RWPE2 (cell line): ENCODE data around the gene SLC2A8.

Experiments used
- ATAC-seq: fragments of 200-7000 bp; cut with Tn5 transposase; 3 replicates; pipeline ENCODE4 v1.9.1; 2021; ENCODE audit warnings: low read depth
- DNase-seq: peaks from one replicate; pipeline ENCODE4 v3.0.0-alpha.2; 2020; ENCODE audit warnings: low spot score
- H3K27ac ChIP-seq: fragments of 450-650 bp; 2 replicates; pipeline ENCODE4 v1.5.1; 2017; ENCODE audit warnings: mild to moderate bottlenecking; ENCODE audit not compliant: poor library complexity, severe bottlenecking
- H3K27me3 ChIP-seq: fragments of 250-450 bp; sonication (Bioruptor Pico); 2 replicates; pipeline ENCODE4 v1.5.1; 2021; ENCODE audit warnings: mild to moderate bottlenecking, moderate library complexity; ENCODE audit not compliant: insufficient read depth, poor library complexity, severe bottlenecking
- H3K36me3 ChIP-seq: fragments of 250-450 bp; sonication (Bioruptor Pico); 2 replicates; pipeline ENCODE4 v1.5.1; 2020; ENCODE audit warnings: low read depth, mild to moderate bottlenecking, moderate library complexity
- H3K4me1 ChIP-seq: fragments of 250-450 bp; sonication (Bioruptor Pico); 2 replicates; pipeline ENCODE4 v1.5.1; 2021; ENCODE audit warnings: mild to moderate bottlenecking, moderate library complexity; ENCODE audit not compliant: insufficient read depth, poor library complexity, severe bottlenecking
- H3K4me3 ChIP-seq: fragments of 250-450 bp; sonication (Bioruptor Pico); 2 replicates; pipeline ENCODE4 v1.5.1; 2021; ENCODE audit warnings: mild to moderate bottlenecking, moderate library complexity; ENCODE audit not compliant: severe bottlenecking
- H3K9me3 ChIP-seq: fragments of 250-450 bp; sonication (Bioruptor Pico); 2 replicates; pipeline ENCODE4 v1.5.1; 2021; ENCODE audit warnings: mild to moderate bottlenecking, moderate library complexity; ENCODE audit not compliant: severe bottlenecking
- TF ChIP-seq, protein P1 (sequence below): fragments of 450-650 bp; IDR thresholded peaks from one replicate; pipeline ENCODE4 v1.5.1; 2017; ENCODE audit warnings: mild to moderate bottlenecking, moderate library complexity; ENCODE audit not compliant: poor library complexity, severe bottlenecking

The SLC2A8 gene

DNA sequence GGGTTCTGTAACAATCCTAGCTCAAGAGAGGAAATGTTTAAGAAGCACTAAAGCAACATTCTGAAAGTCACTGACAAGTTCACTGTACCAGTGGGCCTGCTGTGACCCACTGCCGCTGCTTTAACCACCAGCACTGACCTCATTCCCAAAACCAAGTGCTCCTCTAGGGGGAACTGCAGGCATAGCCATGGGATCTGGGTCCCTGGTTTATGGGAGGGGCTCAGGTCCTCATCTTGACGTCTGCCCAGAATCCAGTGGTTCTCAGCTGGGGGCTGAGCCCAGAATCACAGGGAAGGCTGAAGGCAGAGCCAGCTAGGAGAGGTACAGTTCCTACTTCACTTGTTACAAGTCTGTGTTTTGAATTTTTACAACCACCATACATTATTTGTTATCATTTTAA, 36.1 kb upstream of the SLC2A8 start:
- TF ChIP-seq, protein P1, sequence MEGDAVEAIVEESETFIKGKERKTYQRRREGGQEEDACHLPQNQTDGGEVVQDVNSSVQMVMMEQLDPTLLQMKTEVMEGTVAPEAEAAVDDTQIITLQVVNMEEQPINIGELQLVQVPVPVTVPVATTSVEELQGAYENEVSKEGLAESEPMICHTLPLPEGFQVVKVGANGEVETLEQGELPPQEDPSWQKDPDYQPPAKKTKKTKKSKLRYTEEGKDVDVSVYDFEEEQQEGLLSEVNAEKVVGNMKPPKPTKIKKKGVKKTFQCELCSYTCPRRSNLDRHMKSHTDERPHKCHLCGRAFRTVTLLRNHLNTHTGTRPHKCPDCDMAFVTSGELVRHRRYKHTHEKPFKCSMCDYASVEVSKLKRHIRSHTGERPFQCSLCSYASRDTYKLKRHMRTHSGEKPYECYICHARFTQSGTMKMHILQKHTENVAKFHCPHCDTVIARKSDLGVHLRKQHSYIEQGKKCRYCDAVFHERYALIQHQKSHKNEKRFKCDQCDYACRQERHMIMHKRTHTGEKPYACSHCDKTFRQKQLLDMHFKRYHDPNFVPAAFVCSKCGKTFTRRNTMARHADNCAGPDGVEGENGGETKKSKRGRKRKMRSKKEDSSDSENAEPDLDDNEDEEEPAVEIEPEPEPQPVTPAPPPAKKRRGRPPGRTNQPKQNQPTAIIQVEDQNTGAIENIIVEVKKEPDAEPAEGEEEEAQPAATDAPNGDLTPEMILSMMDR: peak; percentile 49
- Histone ChIP-seq H3K36me3 (no peaks in the 10 kb centered on the region), H3K4me3 (no peak overlapping the region), H3K9me3 (no peaks in the 10 kb centered on the region), H3K4me1 (peaks cover 13% of the 10 kb centered on the region), H3K27me3 (no peaks in the 10 kb centered on the region), H3K27ac (peak overlapping the region; percentile 73)
- no peak for DNase-seq
- ATAC-seq: peak; percentile 74

DNA sequence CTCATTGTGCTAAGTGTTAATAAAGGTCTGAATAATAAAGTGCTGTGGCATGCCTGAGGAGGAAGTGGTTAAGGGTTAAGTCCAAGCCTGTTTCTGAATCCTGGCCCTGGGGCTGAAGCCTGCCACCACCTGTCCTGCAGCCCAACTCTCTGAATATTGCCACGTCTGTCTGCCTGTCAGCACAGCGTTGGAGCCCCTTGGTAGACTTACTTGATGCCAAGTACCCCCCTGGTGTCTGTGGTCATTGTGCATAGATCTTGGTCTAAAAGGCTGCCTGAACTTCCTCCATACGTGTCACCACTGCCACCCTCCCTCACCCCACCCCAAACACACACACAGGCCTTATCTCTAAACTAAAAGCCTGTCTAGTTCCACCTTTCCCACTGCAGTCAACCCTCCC, 35.4 kb upstream of the SLC2A8 start:
- H3K27ac ChIP-seq: peak overlapping the region; percentile 73

DNA sequence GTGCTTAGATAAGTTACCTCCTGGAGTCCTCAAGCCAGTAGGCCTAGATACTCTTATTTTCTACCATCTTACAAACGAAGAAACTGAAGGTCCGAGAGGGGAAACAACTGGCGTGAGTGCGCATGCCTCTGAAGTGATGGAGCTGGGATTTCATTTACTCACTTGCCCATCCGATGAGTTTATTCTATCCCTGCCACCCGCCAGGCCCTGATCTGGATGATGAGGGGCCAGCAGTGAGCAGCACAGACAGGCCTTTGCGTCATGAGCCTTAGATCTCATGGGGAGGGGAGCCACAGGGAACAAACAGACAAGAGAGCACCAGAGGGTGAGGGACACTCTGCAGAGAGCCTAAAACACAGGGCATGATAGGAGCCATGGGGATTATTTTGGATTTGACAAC, 34.1 kb upstream of the SLC2A8 start:
- H3K27me3 ChIP-seq: no peaks in the 10 kb centered on the region
- DNase-seq (no peak), ATAC-seq (no peak)
- no peak overlapping the region for H3K4me3 ChIP-seq
- H3K36me3 ChIP-seq: no peaks in the 10 kb centered on the region
- TF ChIP-seq, protein P1: no peak
- H3K27ac ChIP-seq: no peak overlapping the region
- peaks cover 13% of the 10 kb centered on the region for H3K4me1 ChIP-seq
- no peaks in the 10 kb centered on the region for H3K9me3 ChIP-seq

More for the DNA sequence above, 35.4 kb upstream of the SLC2A8 start:
- no peaks in the 10 kb centered on the region for H3K27me3 ChIP-seq
- DNase-seq (no peak), ATAC-seq (peak; percentile 94)
- peaks cover 13% of the 10 kb centered on the region for H3K4me1 ChIP-seq
- H3K4me3 ChIP-seq: no peak overlapping the region
- TF ChIP-seq, protein P1: no peak
- H3K9me3 ChIP-seq: no peaks in the 10 kb centered on the region
- no peaks in the 10 kb centered on the region for H3K36me3 ChIP-seq

DNA sequence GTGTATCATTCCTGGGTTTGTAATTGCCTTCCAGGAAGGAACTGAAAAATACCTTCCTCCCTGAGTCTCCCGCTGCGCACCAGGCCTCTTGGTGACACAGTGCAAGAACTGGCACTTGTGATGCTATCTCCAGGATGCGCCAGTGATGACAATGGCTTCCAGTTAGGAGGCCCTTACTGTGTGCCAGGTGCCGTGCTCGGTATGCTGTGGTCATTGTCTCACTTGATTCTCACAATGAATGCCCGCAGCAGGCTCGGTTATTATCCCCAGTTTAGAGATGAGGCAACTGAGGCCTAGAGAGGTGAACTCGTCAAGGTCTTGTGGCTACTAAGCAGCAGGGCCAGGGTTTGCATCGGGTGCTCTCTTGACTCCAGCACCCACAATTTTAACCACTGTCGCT, 31.5 kb upstream of the SLC2A8 start:
- ATAC-seq (no peak), DNase-seq (no peak)
- Histone ChIP-seq H3K4me1 (peaks cover 13% of the 10 kb centered on the region), H3K4me3 (no peak overlapping the region), H3K27me3 (no peaks in the 10 kb centered on the region), H3K9me3 (no peaks in the 10 kb centered on the region), H3K36me3 (no peaks in the 10 kb centered on the region), H3K27ac (no peak overlapping the region)
- TF ChIP-seq, protein P1: no peak

DNA sequence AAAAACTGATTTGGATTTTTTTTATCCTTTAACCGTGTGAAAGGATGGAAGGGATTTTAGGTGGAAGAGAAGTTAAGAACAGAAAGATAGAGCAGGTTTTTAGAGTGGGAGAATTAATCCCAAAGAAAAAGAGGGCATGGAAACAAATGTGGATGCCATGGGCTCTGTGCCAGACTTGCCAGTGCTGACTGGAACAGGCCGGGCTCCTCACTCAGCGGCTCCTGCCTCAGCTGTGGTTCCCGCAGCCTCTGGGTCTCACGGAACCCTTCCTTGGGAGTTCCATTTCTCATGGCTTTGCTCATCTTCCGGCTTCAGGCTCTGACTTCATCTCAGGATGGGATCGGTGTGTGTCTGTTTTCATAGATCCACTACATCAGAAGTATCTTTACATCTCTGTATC, 30.4 kb upstream of the SLC2A8 start:
- Histone ChIP-seq H3K4me3 (no peak overlapping the region), H3K9me3 (no peaks in the 10 kb centered on the region), H3K4me1 (peaks cover 4% of the 10 kb centered on the region), H3K36me3 (no peaks in the 10 kb centered on the region), H3K27me3 (no peaks in the 10 kb centered on the region), H3K27ac (no peak overlapping the region)
- ATAC-seq: no peak
- DNase-seq: no peak
- TF ChIP-seq, protein P1: no peak
